ENCODE measurements around the gene ADGRB3. TPM values are rescaled to one million over a fixed set of nuclear protein-coding genes. Genes with fewer than 3 reads are reported as not detected.

Gene ADGRB3
- total RNA-seq, 1 donor from 2014 or later: 3.5 TPM

GRCh38 chr6:68710496-68710895, 75.4 kb downstream of the ADGRB3 start:
- ATAC-seq (no peak), DNase-seq (no peak)
- intact Hi-C loops (cut with DNase I): no loop called here
- H3K36me3 ChIP-seq: no peaks in the 10 kb centered on the region
- no peaks in the 10 kb centered on the region for H3K9me3 ChIP-seq
- H3K27ac ChIP-seq: no peak overlapping the region
- no peaks in the 10 kb centered on the region for H3K27me3 ChIP-seq
- no peak overlapping the region for H3K4me3 ChIP-seq
- no peaks in the 10 kb centered on the region for H3K4me1 ChIP-seq
- TF ChIP-seq, protein P1, sequence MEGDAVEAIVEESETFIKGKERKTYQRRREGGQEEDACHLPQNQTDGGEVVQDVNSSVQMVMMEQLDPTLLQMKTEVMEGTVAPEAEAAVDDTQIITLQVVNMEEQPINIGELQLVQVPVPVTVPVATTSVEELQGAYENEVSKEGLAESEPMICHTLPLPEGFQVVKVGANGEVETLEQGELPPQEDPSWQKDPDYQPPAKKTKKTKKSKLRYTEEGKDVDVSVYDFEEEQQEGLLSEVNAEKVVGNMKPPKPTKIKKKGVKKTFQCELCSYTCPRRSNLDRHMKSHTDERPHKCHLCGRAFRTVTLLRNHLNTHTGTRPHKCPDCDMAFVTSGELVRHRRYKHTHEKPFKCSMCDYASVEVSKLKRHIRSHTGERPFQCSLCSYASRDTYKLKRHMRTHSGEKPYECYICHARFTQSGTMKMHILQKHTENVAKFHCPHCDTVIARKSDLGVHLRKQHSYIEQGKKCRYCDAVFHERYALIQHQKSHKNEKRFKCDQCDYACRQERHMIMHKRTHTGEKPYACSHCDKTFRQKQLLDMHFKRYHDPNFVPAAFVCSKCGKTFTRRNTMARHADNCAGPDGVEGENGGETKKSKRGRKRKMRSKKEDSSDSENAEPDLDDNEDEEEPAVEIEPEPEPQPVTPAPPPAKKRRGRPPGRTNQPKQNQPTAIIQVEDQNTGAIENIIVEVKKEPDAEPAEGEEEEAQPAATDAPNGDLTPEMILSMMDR (IDR thresholded peaks at IDR 0.05): no peak

DNA sequence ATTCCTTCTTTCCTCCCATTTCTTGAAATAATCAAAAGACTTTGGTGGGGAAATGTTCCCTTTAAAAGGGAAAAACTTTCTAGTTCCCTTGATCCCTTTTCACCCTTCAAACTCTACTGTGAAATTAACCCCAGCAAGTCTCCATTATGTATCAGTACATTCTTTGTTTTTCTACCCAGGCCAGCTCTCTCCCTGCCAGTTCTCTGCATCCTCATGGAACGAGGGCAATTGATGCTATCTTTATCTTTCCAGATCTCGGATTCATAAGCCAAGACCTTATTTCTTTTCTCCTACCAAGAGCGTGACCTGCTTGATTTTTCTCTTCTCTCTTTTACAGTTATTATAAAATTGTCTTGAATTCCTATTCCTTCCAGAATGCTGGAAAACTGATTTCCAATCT, 75.8 kb downstream of the ADGRB3 start:
- Histone ChIP-seq H3K36me3 (no peaks in the 10 kb centered on the region), H3K4me3 (no peak overlapping the region), H3K9me3 (no peaks in the 10 kb centered on the region), H3K4me1 (no peaks in the 10 kb centered on the region), H3K27ac (no peak overlapping the region), H3K27me3 (no peaks in the 10 kb centered on the region)
- intact Hi-C loops (cut with DNase I): no loop called here
- DNase-seq (no peak), ATAC-seq (no peak)
- TF ChIP-seq, protein P1 (IDR thresholded peaks at IDR 0.05): no peak

GRCh38 chr6:68711386-68712000, 76.4 kb downstream of the ADGRB3 start:
- H3K36me3 ChIP-seq: no peaks in the 10 kb centered on the region
- intact Hi-C loops (cut with DNase I): no loop called here
- H3K27me3 ChIP-seq: no peaks in the 10 kb centered on the region
- H3K4me1 ChIP-seq: no peaks in the 10 kb centered on the region
- DNase-seq (no peak), ATAC-seq (no peak)
- TF ChIP-seq, protein P1 (IDR thresholded peaks at IDR 0.05): no peak
- no peak overlapping the region for H3K4me3 ChIP-seq
- H3K9me3 ChIP-seq: no peaks in the 10 kb centered on the region
- H3K27ac ChIP-seq: no peak overlapping the region

- Histone ChIP-seq H3K27me3 (no peaks in the 10 kb centered on the region), H3K4me3 (no peak overlapping the region), H3K9me3 (no peaks in the 10 kb centered on the region), H3K4me1 (no peaks in the 10 kb centered on the region), H3K27ac (no peak overlapping the region), H3K36me3 (no peaks in the 10 kb centered on the region)
- no peak for DNase-seq
- TF ChIP-seq, protein P1 (IDR thresholded peaks at IDR 0.05): no peak
- ATAC-seq: no peak
- intact Hi-C loops (cut with DNase I): no loop called here
Observed at GRCh38 chr6:68716620-68717019, 81.5 kb downstream of the ADGRB3 start.

DNA sequence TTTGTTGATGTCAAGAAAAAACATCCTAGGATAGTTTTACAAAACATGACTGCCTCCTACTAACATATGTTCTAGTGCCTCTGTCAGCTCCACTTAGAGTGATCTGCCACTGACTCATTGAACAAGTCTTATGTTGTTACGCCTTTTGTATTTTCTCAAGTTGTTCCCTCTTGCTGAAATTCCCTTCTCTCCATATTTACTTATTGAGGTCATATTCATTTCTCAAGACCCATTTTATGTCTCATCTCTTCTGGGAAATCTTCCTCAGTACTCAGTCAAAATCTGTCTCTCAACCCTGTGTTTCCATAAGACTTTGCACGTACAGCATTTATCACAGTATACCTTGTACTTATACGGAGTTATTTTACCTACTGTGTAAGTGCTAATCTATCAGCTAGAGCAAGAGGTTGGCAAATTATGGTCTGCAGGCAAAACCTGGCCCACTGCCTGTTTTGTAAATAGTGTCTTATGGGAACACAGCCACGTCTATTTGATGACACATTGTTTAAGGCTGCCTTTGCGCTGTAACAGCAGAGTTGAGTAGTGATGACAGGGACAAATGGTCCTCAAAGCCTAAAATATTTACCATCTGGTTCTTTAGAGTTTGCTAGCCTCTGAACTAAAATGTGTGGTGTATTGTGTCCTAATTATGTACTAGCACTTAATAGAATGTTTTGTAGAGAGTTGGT, 83.4 kb downstream of the ADGRB3 start:
- TF ChIP-seq, protein P1 (IDR thresholded peaks at IDR 0.05): no peak
- no peak overlapping the region for H3K4me3 ChIP-seq
- H3K36me3 ChIP-seq: no peaks in the 10 kb centered on the region
- no peaks in the 10 kb centered on the region for H3K9me3 ChIP-seq
- no peaks in the 10 kb centered on the region for H3K4me1 ChIP-seq
- no peak for DNase-seq
- H3K27ac ChIP-seq: no peak overlapping the region
- intact Hi-C loops (cut with DNase I): no loop called here
- H3K27me3 ChIP-seq: no peaks in the 10 kb centered on the region
- no peak for ATAC-seq

Data from upper lobe of right lung (tissue), 1 donor.